Muscle layer of colon (tissue), 2 donors: ENCODE data around the gene CAPN1.

Source experiments
- H3K27ac ChIP-seq: one replicate; pipeline ENCODE4 v1.7.0; 2013; ENCODE audit warnings: low read depth, mild to moderate bottlenecking, low read length, moderate library complexity
- H3K27me3 ChIP-seq, 2 donors: one replicate each; pipeline ENCODE4 v1.7.0; 2013; ENCODE audit warnings: low read length in 2 of 2, mild to moderate bottlenecking in 2 of 2; ENCODE audit not compliant: insufficient read depth in 2 of 2, control insufficient read depth in 1 of 2
- H3K36me3 ChIP-seq: one replicate; pipeline ENCODE4 v1.7.0; 2013; ENCODE audit warnings: mild to moderate bottlenecking, low read length; ENCODE audit not compliant: insufficient read depth
- H3K4me1 ChIP-seq: one replicate; pipeline ENCODE4 v1.7.0; 2013; ENCODE audit warnings: mild to moderate bottlenecking, low read length; ENCODE audit not compliant: insufficient read depth
- H3K4me3 ChIP-seq, 2 donors: one replicate each; pipeline ENCODE4 v1.7.0; 2013; ENCODE audit warnings: low read length in 2 of 2, low read depth in 1 of 2, mild to moderate bottlenecking in 1 of 2, moderate library complexity in 1 of 2
- H3K9ac ChIP-seq: one replicate; pipeline ENCODE4 v1.7.0; 2013; ENCODE audit warnings: low read length
- H3K9me3 ChIP-seq: one replicate; pipeline ENCODE4 v1.7.0; 2013; ENCODE audit warnings: mild to moderate bottlenecking, low read length
- donor health status: abdominal sarcoma.
- donor health status: Adenocarcinoma of cecum.

Gene CAPN1

GRCh38 chr11:65212226-65212801 lies 30.6 kb downstream of the CAPN1 start:
- Histone ChIP-seq H3K4me1 (peaks cover 3% of the 10 kb centered on the region), H3K4me3 (no peak overlapping the region), H3K9me3 (no peaks in the 10 kb centered on the region), H3K27me3 (no peaks in the 10 kb centered on the region), H3K27ac (no peak overlapping the region), H3K9ac (no peak overlapping the region), H3K36me3 (peaks cover 37% of the 10 kb centered on the region)

GRCh38 chr11:65213322-65214211 lies 31.8 kb downstream of the CAPN1 start:
- Histone ChIP-seq H3K9ac (no peak overlapping the region), H3K36me3 (peaks cover 31% of the 10 kb centered on the region), H3K27ac (no peak overlapping the region), H3K9me3 (no peaks in the 10 kb centered on the region), H3K4me3 (no peak overlapping the region), H3K4me1 (peaks cover 3% of the 10 kb centered on the region), H3K27me3 (no peaks in the 10 kb centered on the region)

- Histone ChIP-seq H3K9me3 (no peaks in the 10 kb centered on the region), H3K27ac (no peak overlapping the region), H3K27me3 (no peaks in the 10 kb centered on the region), H3K4me3 (no peak overlapping the region), H3K9ac (no peak overlapping the region), H3K4me1 (peaks cover 3% of the 10 kb centered on the region), H3K36me3 (peaks cover 23% of the 10 kb centered on the region)
Measured at GRCh38 chr11:65214212-65214845, 32.6 kb downstream of the CAPN1 start.

- no peak overlapping the region for H3K4me3 ChIP-seq
- H3K4me1 ChIP-seq, result peaks cover 3% of the 10 kb centered on the region
- H3K27ac ChIP-seq, result no peak overlapping the region
- H3K9ac ChIP-seq, result no peak overlapping the region
- peaks cover 11% of the 10 kb centered on the region for H3K36me3 ChIP-seq
- H3K9me3 ChIP-seq, result no peaks in the 10 kb centered on the region
- H3K27me3 ChIP-seq, result no peaks in the 10 kb centered on the region
Measured at GRCh38 chr11:65215441-65216076, 33.8 kb downstream of the CAPN1 start.

DNA sequence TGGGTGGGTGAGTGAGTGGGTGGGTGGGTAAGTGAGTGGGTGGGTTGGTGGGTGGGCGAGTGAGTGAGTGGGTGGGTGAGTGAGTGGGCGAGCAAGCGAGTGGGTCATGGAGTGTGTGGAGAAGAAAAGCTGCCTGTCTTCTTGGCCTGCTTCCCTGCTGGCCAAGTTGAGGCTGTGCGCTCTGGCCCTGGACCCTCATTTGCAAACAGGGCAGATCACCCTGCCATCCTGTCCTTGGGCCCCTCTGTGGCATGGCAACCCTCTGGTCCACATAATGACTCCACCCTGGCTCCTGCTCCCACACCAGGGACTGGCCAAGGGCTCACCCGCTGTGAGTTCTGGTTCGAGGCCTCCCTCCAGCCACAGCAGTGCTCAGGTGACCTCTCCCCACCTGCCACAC lies 35.1 kb downstream of the CAPN1 start:
- Histone ChIP-seq H3K27me3 (no peaks in the 10 kb centered on the region), H3K9me3 (no peaks in the 10 kb centered on the region), H3K4me1 (peaks cover 3% of the 10 kb centered on the region), H3K27ac (no peak overlapping the region), H3K4me3 (no peak overlapping the region), H3K9ac (no peak overlapping the region), H3K36me3 (no peaks in the 10 kb centered on the region)

- no peak overlapping the region for H3K9ac ChIP-seq
- H3K4me1 ChIP-seq, result peaks cover 3% of the 10 kb centered on the region
- no peak overlapping the region for H3K4me3 ChIP-seq
- H3K27ac ChIP-seq, result no peak overlapping the region
- H3K36me3 ChIP-seq, result no peaks in the 10 kb centered on the region
- H3K9me3 ChIP-seq, result no peaks in the 10 kb centered on the region
- H3K27me3 ChIP-seq, result no peaks in the 10 kb centered on the region
Measured at GRCh38 chr11:65217441-65218423, 36.0 kb downstream of the CAPN1 start.

DNA sequence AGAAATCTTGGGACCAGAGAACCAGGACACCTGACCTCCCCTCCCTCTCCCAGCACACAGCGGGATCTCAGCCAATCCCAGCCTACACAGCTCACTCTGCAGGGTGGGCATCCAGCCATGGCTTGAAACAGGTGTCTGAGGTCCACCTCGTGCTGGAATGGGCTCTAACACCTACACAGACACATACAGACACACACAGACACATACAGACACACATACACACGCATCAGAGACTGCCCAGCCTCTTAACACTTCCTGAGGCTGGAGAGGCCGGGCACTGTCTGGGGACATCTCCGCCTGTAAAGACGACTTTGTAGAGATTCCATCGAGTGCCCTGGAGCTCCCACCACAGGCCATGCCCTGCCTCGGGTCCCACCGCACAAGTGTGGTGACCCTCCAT lies 36.7 kb downstream of the CAPN1 start:
- no peak overlapping the region for H3K9ac ChIP-seq
- no peaks in the 10 kb centered on the region for H3K9me3 ChIP-seq
- no peak overlapping the region for H3K27ac ChIP-seq
- peaks cover 1% of the 10 kb centered on the region for H3K4me1 ChIP-seq
- H3K27me3 ChIP-seq, result no peaks in the 10 kb centered on the region
- no peaks in the 10 kb centered on the region for H3K36me3 ChIP-seq
- H3K4me3 ChIP-seq, result no peak overlapping the region

- H3K36me3 ChIP-seq, result no peaks in the 10 kb centered on the region
- H3K27ac ChIP-seq, result no peak overlapping the region
- peaks cover under 1% of the 10 kb centered on the region for H3K4me1 ChIP-seq
- no peak overlapping the region for H3K4me3 ChIP-seq
- H3K9me3 ChIP-seq, result no peaks in the 10 kb centered on the region
- H3K27me3 ChIP-seq, result no peaks in the 10 kb centered on the region
- no peak overlapping the region for H3K9ac ChIP-seq
Measured at GRCh38 chr11:65219930-65220213, 38.1 kb downstream of the CAPN1 start.

- Histone ChIP-seq H3K27ac (no peak overlapping the region), H3K27me3 (no peaks in the 10 kb centered on the region), H3K36me3 (no peaks in the 10 kb centered on the region), H3K4me3 (no peak overlapping the region), H3K9ac (no peak overlapping the region), H3K9me3 (no peaks in the 10 kb centered on the region), H3K4me1 (peaks cover 10% of the 10 kb centered on the region)
Measured at GRCh38 chr11:65221026-65221425, 39.3 kb downstream of the CAPN1 start.

DNA sequence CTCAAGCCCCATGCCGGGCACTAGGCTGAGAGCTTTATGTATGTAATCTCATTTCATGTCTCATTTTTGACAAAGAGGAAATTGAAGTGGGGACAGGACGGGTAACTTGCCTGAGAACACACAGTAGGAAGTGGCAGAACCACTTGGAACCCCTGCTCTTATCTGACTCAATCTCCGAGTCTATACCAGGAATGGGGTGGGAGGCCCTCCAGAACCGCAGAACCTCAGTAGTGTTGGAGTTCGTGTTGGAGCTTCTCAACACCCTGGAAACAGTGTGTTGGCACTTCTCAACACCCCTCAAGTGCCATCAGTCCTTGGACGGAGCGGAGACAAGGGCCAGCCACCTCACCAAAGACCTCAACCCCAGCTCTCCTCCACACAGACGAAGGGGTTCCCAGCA lies 41.3 kb downstream of the CAPN1 start:
- H3K27ac ChIP-seq, result no peak overlapping the region
- no peaks in the 10 kb centered on the region for H3K9me3 ChIP-seq
- no peaks in the 10 kb centered on the region for H3K27me3 ChIP-seq
- no peak overlapping the region for H3K9ac ChIP-seq
- no peaks in the 10 kb centered on the region for H3K36me3 ChIP-seq
- no peak overlapping the region for H3K4me3 ChIP-seq
- peaks cover 12% of the 10 kb centered on the region for H3K4me1 ChIP-seq

- Histone ChIP-seq H3K27ac (peak overlapping the region; percentile 39), H3K27me3 (no peaks in the 10 kb centered on the region), H3K4me1 (peaks cover 12% of the 10 kb centered on the region), H3K9ac (no peak overlapping the region), H3K4me3 (peak overlapping the region in 1 of 2 donors; percentile 44), H3K9me3 (no peaks in the 10 kb centered on the region), H3K36me3 (no peaks in the 10 kb centered on the region)
Measured at GRCh38 chr11:65224930-65225278, 43.2 kb downstream of the CAPN1 start.
